Measurements from ENCODE around the gene DNAJC15.
"Not testable (repeated sequence)": the region's sequence is repeated elsewhere in the genome, so short reads cannot be mapped to it uniquely, and the experiment has no call there.

The DNAJC15 gene

GRCh38 chr13:43005460-43006236 lies 17.7 kb upstream of the DNAJC15 start:
- DNase-seq: no peak

GRCh38 chr13:43006893-43007631 lies 16.3 kb upstream of the DNAJC15 start:
- DNase-seq: no peak

GRCh38 chr13:43008596-43008995 lies 14.8 kb upstream of the DNAJC15 start:
- no peak for DNase-seq

- no peak for DNase-seq
Observed at GRCh38 chr13:43009506-43009905, 13.9 kb upstream of the DNAJC15 start.

GRCh38 chr13:43014162-43014561 lies 9.2 kb upstream of the DNAJC15 start:
- DNase-seq: peak; percentile 3

- DNase-seq: no peak
Observed at GRCh38 chr13:43016226-43016625, 7.2 kb upstream of the DNAJC15 start.

- DNase-seq: no peak
Observed at GRCh38 chr13:43019811-43020210, 3.6 kb upstream of the DNAJC15 start.

- peak; percentile 28 for DNase-seq
Observed at GRCh38 chr13:43020794-43021193, 2.6 kb upstream of the DNAJC15 start.

GRCh38 chr13:43021926-43022670 lies 1.3 kb upstream of the DNAJC15 start:
- peak; percentile 29 for DNase-seq

- no peak for DNase-seq
Observed at GRCh38 chr13:43022934-43023288, 475 bp upstream of the DNAJC15 start.

GRCh38 chr13:43026262-43026661 lies 2.9 kb downstream of the DNAJC15 start:
- DNase-seq: no peak

GRCh38 chr13:43030548-43030947 lies 7.2 kb downstream of the DNAJC15 start:
- no peak for DNase-seq

GRCh38 chr13:43031881-43032280 lies 8.5 kb downstream of the DNAJC15 start:
- no peak for DNase-seq

- DNase-seq: no peak
Observed at GRCh38 chr13:43033038-43033437, 9.7 kb downstream of the DNAJC15 start.

- no peak for DNase-seq
Observed at GRCh38 chr13:43036351-43037250, 13.2 kb downstream of the DNAJC15 start.

GRCh38 chr13:43039966-43040365 lies 16.6 kb downstream of the DNAJC15 start:
- no peak for DNase-seq

GRCh38 chr13:43040581-43041368 lies 17.4 kb downstream of the DNAJC15 start:
- not testable (repeated sequence) for DNase-seq

GRCh38 chr13:43041369-43041921 lies 18.1 kb downstream of the DNAJC15 start:
- DNase-seq: no peak

GRCh38 chr13:43042410-43042921 lies 19.1 kb downstream of the DNAJC15 start:
- no peak for DNase-seq

- DNase-seq: no peak
Observed at GRCh38 chr13:43044720-43045301, 21.4 kb downstream of the DNAJC15 start.

GRCh38 chr13:43045302-43045773 lies 22.0 kb downstream of the DNAJC15 start:
- DNase-seq: peak; percentile 10
